ENCODE measurements around the gene YTHDC2. TPM values are rescaled to one million over a fixed set of nuclear protein-coding genes. Genes with fewer than 3 reads are reported as not detected.
A peak's percentile ranks its signal among the peaks of the same experiment; 100 is the strongest.

YTHDC2 gene
- total RNA-seq, 1 experiment from 2014 or later: 24.6 TPM

- intact Hi-C loops (cut with micrococcal nuclease): no loop called here
- no peaks in the 10 kb centered on the region for H3K27me3 Mint-ChIP-seq (ENCODE audit: insufficient read depth, unreplicated experiment)
- ChIA-PET POLR2A (no interaction called here), CTCF (interaction anchor here (0.7 kb wide), 1 partner anchor 10 kb away, joined by 3 read pairs; no protein-coding TSS in a partner anchor)
- H3K27ac Mint-ChIP-seq (ENCODE audit: low read depth, unreplicated experiment): no peak overlapping the region
- TF ChIP-seq, protein P1, sequence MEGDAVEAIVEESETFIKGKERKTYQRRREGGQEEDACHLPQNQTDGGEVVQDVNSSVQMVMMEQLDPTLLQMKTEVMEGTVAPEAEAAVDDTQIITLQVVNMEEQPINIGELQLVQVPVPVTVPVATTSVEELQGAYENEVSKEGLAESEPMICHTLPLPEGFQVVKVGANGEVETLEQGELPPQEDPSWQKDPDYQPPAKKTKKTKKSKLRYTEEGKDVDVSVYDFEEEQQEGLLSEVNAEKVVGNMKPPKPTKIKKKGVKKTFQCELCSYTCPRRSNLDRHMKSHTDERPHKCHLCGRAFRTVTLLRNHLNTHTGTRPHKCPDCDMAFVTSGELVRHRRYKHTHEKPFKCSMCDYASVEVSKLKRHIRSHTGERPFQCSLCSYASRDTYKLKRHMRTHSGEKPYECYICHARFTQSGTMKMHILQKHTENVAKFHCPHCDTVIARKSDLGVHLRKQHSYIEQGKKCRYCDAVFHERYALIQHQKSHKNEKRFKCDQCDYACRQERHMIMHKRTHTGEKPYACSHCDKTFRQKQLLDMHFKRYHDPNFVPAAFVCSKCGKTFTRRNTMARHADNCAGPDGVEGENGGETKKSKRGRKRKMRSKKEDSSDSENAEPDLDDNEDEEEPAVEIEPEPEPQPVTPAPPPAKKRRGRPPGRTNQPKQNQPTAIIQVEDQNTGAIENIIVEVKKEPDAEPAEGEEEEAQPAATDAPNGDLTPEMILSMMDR (IDR thresholded peaks at IDR 0.05; ENCODE audit: unreplicated experiment): no peak
- peaks cover 23% of the 10 kb centered on the region for H3K36me3 Mint-ChIP-seq (ENCODE audit: insufficient read depth, unreplicated experiment)
- H3K9me3 Mint-ChIP-seq (ENCODE audit: unreplicated experiment): peaks cover 7% of the 10 kb centered on the region
- H3K4me1 Mint-ChIP-seq (ENCODE audit: insufficient read depth, unreplicated experiment): no peaks in the 10 kb centered on the region
- BruUV-seq (replicated peaks): no TSS peak
- H3K4me3 Mint-ChIP-seq (ENCODE audit: unreplicated experiment): no peak overlapping the region
- DNase-seq (ENCODE audit: unreplicated experiment): no peak
These were observed 14.3 kb downstream of the YTHDC2 start for GRCh38 chr5:113527746-113528145.

GRCh38 chr5:113531481-113532159 is 18.1 kb downstream of the YTHDC2 start:
- peaks cover 56% of the 10 kb centered on the region for H3K36me3 Mint-ChIP-seq (ENCODE audit: insufficient read depth, unreplicated experiment)
- TF ChIP-seq, protein P1 (IDR thresholded peaks at IDR 0.05; ENCODE audit: unreplicated experiment): no peak
- H3K9me3 Mint-ChIP-seq (ENCODE audit: unreplicated experiment): peaks cover 7% of the 10 kb centered on the region
- no peaks in the 10 kb centered on the region for H3K27me3 Mint-ChIP-seq (ENCODE audit: insufficient read depth, unreplicated experiment)
- intact Hi-C loops (cut with micrococcal nuclease): no loop called here
- no TSS peak for BruUV-seq (replicated peaks)
- CTCF ChIA-PET: interaction anchor here (0.7 to 2.5 kb wide), 4 partner anchors 18 to 536 kb away, joined by 3 to 7 read pairs (median 4); no protein-coding TSS in a partner anchor
- no peak overlapping the region for H3K27ac Mint-ChIP-seq (ENCODE audit: low read depth, unreplicated experiment)
- no peak overlapping the region for H3K4me3 Mint-ChIP-seq (ENCODE audit: unreplicated experiment)
- H3K4me1 Mint-ChIP-seq (ENCODE audit: insufficient read depth, unreplicated experiment): no peaks in the 10 kb centered on the region
- POLR2A ChIA-PET: no interaction called here
- no peak for DNase-seq (ENCODE audit: unreplicated experiment)

DNA sequence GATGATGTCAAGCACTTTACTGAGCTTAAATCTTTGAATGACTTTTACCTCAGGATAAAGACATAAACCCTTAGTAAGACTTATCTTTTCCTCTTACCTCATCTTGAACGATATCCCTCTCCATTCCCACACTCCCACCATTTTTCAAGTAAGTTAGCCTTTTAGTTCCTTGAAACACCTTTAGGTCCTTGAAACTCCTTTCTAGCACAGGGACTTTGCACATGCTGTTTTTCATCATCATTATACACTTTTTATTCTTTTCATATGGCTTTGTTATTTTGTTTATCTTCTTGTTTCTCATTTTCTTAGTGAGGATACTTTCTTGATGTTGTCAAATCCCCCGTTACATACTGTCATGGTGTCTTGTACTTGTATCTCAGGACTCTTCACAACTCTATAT is 24.8 kb downstream of the YTHDC2 start:
- TF ChIP-seq, protein P1 (IDR thresholded peaks at IDR 0.05; ENCODE audit: unreplicated experiment): no peak
- Mint-ChIP-seq H3K27ac (ENCODE audit: low read depth, unreplicated experiment) (no peak overlapping the region), H3K27me3 (ENCODE audit: insufficient read depth, unreplicated experiment) (no peaks in the 10 kb centered on the region), H3K4me3 (ENCODE audit: unreplicated experiment) (no peak overlapping the region), H3K36me3 (ENCODE audit: insufficient read depth, unreplicated experiment) (peaks cover 68% of the 10 kb centered on the region), H3K9me3 (ENCODE audit: unreplicated experiment) (no peaks in the 10 kb centered on the region), H3K4me1 (ENCODE audit: insufficient read depth, unreplicated experiment) (no peaks in the 10 kb centered on the region)
- BruUV-seq (replicated peaks): no TSS peak
- CTCF ChIA-PET: no interaction called here
- no peak for DNase-seq (ENCODE audit: unreplicated experiment)
- POLR2A ChIA-PET: no interaction called here
- intact Hi-C loops (cut with micrococcal nuclease): no loop called here

- H3K27me3 Mint-ChIP-seq (ENCODE audit: insufficient read depth, unreplicated experiment): no peaks in the 10 kb centered on the region
- H3K36me3 Mint-ChIP-seq (ENCODE audit: insufficient read depth, unreplicated experiment): peaks cover 59% of the 10 kb centered on the region
- CTCF ChIA-PET: interaction anchor here (0.7 to 1.2 kb wide), 2 partner anchors 32 to 903 kb away, joined by 5 read pairs; no protein-coding TSS in a partner anchor
- BruUV-seq (replicated peaks): no TSS peak
- TF ChIP-seq, protein P1 (IDR thresholded peaks at IDR 0.05; ENCODE audit: unreplicated experiment): no peak
- peaks cover 13% of the 10 kb centered on the region for H3K4me1 Mint-ChIP-seq (ENCODE audit: insufficient read depth, unreplicated experiment)
- intact Hi-C loops (cut with micrococcal nuclease): no loop called here
- peak overlapping the region; percentile 31 for H3K27ac Mint-ChIP-seq (ENCODE audit: low read depth, unreplicated experiment)
- peak; percentile 39 for DNase-seq (ENCODE audit: unreplicated experiment)
- POLR2A ChIA-PET: no interaction called here
- no peaks in the 10 kb centered on the region for H3K9me3 Mint-ChIP-seq (ENCODE audit: unreplicated experiment)
- H3K4me3 Mint-ChIP-seq (ENCODE audit: unreplicated experiment): no peak overlapping the region
These were observed 33.2 kb downstream of the YTHDC2 start for GRCh38 chr5:113546703-113547183.
